Stomach (tissue), 4 donors: Measurements from ENCODE around the gene TMEM187.

Source experiments
- POLR2A ChIP-seq, 4 donors: fragments of 450-650 bp; IDR thresholded peaks; one replicate each; pipeline ENCODE4 v1.6.1; 2016; ENCODE audit warnings: antibody characterized with exemption in 4 of 4, control low read depth in 2 of 4, mild to moderate bottlenecking in 1 of 4, moderate library complexity in 1 of 4
- POLR2AphosphoS5 ChIP-seq, 3 donors: sonication (generic); formaldehyde crosslinking; IDR thresholded peaks; one replicate each; pipeline ENCODE4 v1.6.1; 2016; ENCODE audit warnings: antibody characterized with exemption in 3 of 3

GRCh38 chrX:153968255-153968654 is 4.3 kb upstream of the TMEM187 start:
- no peak for TF ChIP-seq POLR2A (IDR thresholded peaks at IDR 0.05)
- no peak for TF ChIP-seq POLR2AphosphoS5 (IDR thresholded peaks at IDR 0.05)
